Mammary epithelial cell (primary cell): ENCODE measurements around the gene NCKAP5L.

Source experiments
- CTCF ChIP-seq, 2 donors: IDR thresholded peaks in 1 of 2; conservative IDR thresholded peaks in 1 of 2; 2 replicates each; pipeline ENCODE4 v1.5.1; 2011 to 2012; ENCODE audit warnings: inconsistent platforms in 2 of 2, low read length in 2 of 2, mild to moderate bottlenecking in 2 of 2, control low read depth in 1 of 2, low read depth in 1 of 2; ENCODE audit not compliant: insufficient read depth in 1 of 2; ENCODE audit errors: extremely low read depth in 1 of 2
- EZH2 ChIP-seq: IDR thresholded peaks from 2 replicates; pipeline ENCODE4 v1.6.1; 2012; ENCODE audit warnings: low read length, inconsistent platforms, borderline replicate concordance

- no peak for TF ChIP-seq CTCF (conservative IDR thresholded peaks at IDR 0.05 in 1 of 2, IDR thresholded peaks at IDR 0.05 in 1 of 2; ENCODE audit: extremely low read depth in 1 of 2, insufficient read depth in 1 of 2, low read depth in 1 of 2, low read length in 2 of 2)
- no peak for TF ChIP-seq EZH2
Measured at GRCh38 chr12:49865782-49866135, 37.5 kb upstream of the NCKAP5L start.
